ENCODE results near the gene KCNK5.

GRCh38 chr6:39276379-39276995 is 47.2 kb upstream of the KCNK5 start:
- TF ChIP-seq, protein P1, sequence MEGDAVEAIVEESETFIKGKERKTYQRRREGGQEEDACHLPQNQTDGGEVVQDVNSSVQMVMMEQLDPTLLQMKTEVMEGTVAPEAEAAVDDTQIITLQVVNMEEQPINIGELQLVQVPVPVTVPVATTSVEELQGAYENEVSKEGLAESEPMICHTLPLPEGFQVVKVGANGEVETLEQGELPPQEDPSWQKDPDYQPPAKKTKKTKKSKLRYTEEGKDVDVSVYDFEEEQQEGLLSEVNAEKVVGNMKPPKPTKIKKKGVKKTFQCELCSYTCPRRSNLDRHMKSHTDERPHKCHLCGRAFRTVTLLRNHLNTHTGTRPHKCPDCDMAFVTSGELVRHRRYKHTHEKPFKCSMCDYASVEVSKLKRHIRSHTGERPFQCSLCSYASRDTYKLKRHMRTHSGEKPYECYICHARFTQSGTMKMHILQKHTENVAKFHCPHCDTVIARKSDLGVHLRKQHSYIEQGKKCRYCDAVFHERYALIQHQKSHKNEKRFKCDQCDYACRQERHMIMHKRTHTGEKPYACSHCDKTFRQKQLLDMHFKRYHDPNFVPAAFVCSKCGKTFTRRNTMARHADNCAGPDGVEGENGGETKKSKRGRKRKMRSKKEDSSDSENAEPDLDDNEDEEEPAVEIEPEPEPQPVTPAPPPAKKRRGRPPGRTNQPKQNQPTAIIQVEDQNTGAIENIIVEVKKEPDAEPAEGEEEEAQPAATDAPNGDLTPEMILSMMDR (IDR thresholded peaks at IDR 0.05): no peak
- TF ChIP-seq POLR2A (IDR thresholded peaks at IDR 0.05): no peak
